Stimulated activated CD4-positive, alpha-beta T cell treated with anti-CD3 and anti-CD28 coated beads, TNF-alpha, amount 100 ng/mL, for 1 hour (primary cell): ENCODE data around the gene CNOT10.

ENCODE experiments used
- DNase-seq, 3 donors: peaks; one replicate each; pipeline ENCODE4 v3.0.0-alpha.2; 2020; ENCODE audit warnings: low read depth in 3 of 3, low spot score in 1 of 3

CNOT10 gene

DNA sequence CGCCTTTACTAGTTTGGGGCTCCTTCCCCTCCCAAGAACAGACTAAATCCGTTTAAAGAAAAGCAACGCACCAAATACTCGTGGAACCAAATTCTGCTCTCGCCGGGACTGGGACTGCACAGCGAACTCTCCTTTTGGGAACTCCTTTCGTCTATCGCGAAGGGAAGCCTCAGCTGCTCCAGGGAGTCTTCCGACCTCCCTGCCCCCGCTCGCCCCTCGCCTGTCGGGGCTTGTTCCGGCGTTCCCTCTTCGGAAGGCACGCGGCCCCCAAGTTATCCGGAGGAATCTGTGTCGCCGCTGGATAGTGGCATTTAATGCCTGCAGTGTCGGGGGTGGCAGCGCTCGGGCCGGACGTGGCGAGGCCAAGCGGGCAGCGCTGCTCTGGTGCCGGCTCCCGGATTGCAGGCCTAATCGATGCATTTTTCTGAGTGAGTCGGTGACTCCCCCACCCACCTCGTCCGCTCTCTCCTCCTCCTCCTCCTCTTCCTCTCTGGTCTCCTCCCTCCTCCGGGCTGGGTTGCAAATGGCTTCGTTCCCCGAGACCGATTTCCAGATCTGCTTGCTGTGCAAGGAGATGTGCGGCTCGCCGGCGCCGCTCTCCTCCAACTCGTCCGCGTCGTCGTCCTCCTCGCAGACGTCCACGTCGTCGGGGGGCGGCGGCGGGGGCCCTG, 132.7 kb downstream of the CNOT10 start, which contains the start of gene TRIM71:
TRIM71 (plus strand) TSS at position 440 of the 671 bp plus-strand sequence; CDS start at position 524, 84 bp downstream.
- DNase-seq = no peak

DNA sequence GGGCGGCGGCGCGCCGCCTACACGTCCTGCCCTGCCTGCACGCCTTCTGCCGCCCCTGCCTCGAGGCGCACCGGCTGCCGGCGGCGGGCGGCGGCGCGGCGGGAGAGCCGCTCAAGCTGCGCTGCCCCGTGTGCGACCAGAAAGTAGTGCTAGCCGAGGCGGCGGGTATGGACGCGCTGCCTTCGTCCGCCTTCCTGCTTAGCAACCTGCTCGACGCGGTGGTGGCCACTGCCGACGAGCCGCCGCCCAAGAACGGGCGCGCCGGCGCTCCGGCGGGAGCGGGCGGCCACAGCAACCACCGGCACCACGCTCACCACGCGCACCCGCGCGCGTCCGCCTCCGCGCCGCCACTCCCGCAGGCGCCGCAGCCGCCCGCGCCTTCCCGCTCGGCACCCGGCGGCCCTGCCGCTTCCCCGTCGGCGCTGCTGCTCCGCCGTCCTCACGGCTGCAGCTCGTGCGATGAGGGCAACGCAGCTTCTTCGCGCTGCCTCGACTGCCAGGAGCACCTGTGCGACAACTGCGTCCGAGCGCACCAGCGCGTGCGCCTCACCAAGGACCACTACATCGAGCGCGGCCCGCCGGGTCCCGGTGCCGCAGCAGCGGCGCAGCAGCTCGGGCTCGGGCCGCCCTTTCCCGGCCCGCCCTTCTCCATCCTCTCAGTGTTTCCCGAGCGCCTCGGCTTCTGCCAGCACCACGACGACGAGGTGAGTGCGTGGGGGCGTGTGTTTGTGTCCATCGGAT, 133.4 kb downstream of the CNOT10 start:
- no peak for DNase-seq

GRCh38 chr3:32818970-32819511, 134.1 kb downstream of the CNOT10 start:
- no peak for DNase-seq

- DNase-seq = no peak
Observed at GRCh38 chr3:32819551-32820348, 134.8 kb downstream of the CNOT10 start.

DNA sequence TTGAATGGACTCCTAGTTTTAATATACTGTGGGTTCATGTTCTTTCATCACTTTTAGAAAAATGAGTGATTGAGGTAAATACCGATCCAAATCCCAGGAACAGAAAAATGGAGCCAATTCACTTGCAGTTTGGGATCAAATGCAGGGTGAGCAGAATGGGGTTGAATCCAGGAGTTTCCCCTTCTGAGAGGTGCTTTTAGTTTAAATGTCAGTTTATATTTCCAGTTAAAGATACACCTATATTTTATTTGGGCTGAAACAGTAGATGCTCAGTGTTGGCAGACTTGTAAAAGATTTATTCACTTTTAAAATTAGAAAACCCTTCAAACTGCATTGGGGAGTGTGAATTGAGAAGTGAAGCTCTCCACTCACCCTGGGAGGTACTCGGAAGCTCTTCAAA, 135.4 kb downstream of the CNOT10 start:
- DNase-seq = no peak

- no peak for DNase-seq
Observed at GRCh38 chr3:32820971-32821685, 136.1 kb downstream of the CNOT10 start.

DNA sequence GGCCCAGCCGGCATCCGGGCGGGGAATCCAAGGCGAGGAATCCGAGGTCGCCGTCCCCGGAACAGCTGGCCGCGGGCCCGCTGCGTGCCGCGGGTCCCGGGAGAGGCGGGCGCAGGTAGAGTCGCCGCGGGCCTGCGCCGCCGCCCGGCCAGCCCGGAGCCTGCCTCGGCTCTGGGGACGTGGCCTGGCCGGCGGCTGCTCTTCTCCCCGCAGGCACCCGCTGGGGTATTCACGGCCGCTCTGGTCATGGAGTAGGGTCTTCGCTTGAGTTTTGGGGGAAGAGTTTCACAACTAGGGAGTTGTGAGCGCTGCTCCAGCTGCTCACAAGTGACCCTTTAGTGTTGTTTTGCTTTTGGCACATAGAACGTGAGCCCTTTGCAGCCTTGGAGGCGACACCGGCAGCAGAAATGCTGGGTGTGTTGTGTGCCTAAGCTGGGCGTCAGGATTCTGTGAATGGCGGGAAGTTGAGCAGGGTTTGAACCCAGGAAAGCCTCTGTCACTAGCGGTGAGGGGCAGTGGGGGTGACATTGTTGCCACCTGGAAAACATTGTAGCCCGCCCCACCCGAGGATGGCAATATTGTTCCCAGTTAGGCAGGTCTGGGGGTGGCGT, 136.8 kb downstream of the CNOT10 start:
- DNase-seq = no peak

- DNase-seq = no peak
Observed at GRCh38 chr3:32822609-32823498, 137.9 kb downstream of the CNOT10 start.
